OCI-LY1 (cell line): ENCODE data around the gene SDK1.

Experiments used
- CTCF ChIP-seq: fragments of 200-600 bp; sonication (generic), shearing (Covaris generic); IDR thresholded peaks from 2 replicates; pipeline ENCODE4 v1.5.1; 2017; ENCODE audit warnings: mild to moderate bottlenecking, antibody characterized with exemption, low read length, moderate library complexity, mixed read lengths
- EZH2 ChIP-seq: fragments of 200-600 bp; sonication (generic), shearing (Covaris generic); IDR thresholded peaks from 2 replicates; pipeline ENCODE4 v1.8.0; 2017; ENCODE audit warnings: borderline replicate concordance, mixed run types, mild to moderate bottlenecking, antibody characterized with exemption, low read length, moderate library complexity, mixed read lengths

- TF ChIP-seq CTCF = no peak
- no peak for TF ChIP-seq EZH2
These were observed 259.4 kb downstream of the SDK1 start for GRCh38 chr7:3560495-3560894.
